Activated naive CD4-positive, alpha-beta T cell treated with anti-CD3 and anti-CD28 coated beads, Interleukin-2, amount 50 U/mL, for 72 hours (primary cell): ENCODE measurements around the gene BCAS1. TPM values are rescaled to one million over a fixed set of nuclear protein-coding genes. Genes with fewer than 3 reads are reported as not detected.

ENCODE experiments used
- ATAC-seq, 2 donors: fragments of 150-1000 bp; cut with Tn5 transposase; 2 replicates each; pipeline ENCODE4 v1.10.0; 2021; ENCODE audit warnings: mild to moderate bottlenecking in 2 of 2, moderate library complexity in 2 of 2
- DNase-seq, 2 donors: peaks; one replicate each; pipeline ENCODE4 v3.0.0; 2021 to 2022; ENCODE audit warnings: low spot score in 2 of 2
- H3K27ac Mint-ChIP-seq, 2 donors: one replicate each; pipeline ENCODE4 v1.8.0; 2022; ENCODE audit warnings: mild to moderate bottlenecking in 2 of 2, mixed read lengths in 2 of 2
- H3K36me3 Mint-ChIP-seq, 2 donors: one replicate each; pipeline ENCODE4 v1.8.0; 2022; ENCODE audit warnings: mixed read lengths in 2 of 2
- H3K9me3 Mint-ChIP-seq, 2 donors: one replicate each; pipeline ENCODE4 v1.8.0; 2022; ENCODE audit warnings: mixed read lengths in 2 of 2
- total RNA-seq, 2 donors: library from RNA; stranded (reverse); gene quantifications; one replicate each; pipeline ENCODE4 v1.2.3, GENCODE V29; 2022

BCAS1 gene, protein sequence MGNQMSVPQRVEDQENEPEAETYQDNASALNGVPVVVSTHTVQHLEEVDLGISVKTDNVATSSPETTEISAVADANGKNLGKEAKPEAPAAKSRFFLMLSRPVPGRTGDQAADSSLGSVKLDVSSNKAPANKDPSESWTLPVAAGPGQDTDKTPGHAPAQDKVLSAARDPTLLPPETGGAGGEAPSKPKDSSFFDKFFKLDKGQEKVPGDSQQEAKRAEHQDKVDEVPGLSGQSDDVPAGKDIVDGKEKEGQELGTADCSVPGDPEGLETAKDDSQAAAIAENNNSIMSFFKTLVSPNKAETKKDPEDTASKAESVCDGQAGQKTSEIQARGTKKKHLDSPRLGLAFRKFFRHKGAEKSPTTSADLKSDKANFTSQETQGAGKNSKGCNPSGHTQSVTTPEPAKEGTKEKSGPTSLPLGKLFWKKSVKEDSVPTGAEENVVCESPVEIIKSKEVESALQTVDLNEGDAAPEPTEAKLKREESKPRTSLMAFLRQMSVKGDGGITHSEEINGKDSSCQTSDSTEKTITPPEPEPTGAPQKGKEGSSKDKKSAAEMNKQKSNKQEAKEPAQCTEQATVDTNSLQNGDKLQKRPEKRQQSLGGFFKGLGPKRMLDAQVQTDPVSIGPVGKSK
- not detected for total RNA-seq

DNA sequence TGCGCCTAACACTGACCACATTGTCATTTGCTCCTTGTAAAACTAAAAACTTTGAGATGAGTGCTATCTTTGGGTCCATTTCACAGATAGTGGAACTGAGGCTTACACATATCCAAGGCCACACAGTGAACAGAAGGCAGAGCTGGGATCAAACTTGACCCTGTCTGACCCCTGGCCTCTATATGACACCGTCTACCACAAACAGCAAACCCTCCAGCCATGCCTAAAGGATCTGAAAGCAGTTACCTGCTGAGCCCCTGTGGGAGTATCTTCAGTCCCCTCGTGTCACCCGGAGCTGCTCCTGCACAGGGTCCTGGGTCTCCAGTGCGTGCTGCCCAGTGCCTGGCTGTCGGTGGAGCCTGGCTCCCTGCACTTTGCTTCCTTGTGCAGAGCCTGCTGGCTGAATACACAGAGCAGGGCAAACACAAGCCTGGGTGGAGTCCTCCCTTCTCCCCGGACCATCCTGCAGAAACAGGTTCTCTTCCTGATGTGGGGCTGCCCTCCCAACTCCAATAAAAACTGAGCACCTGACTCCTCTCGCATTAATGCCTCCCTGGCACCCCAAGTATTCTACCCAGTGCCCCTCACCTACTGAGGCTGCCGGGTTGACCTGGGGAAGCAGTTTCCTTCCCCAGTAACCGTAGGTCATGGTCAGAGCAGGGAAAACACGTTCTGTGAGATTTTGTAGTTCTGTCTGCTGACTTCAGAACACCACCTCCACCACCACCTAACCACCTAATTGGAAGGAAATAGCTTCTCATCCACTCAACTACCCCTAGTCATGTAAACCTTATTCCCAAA, at the start of gene BCAS1:
Gene BCAS1, minus strand, starts transcription at position 408 of the 801 bp plus-strand sequence. CDS start 11,876 bp downstream, outside the sequence.
- DNase-seq (no peak), ATAC-seq (no peak)
- H3K36me3 Mint-ChIP-seq, result no peaks in the 10 kb centered on the region
- H3K9me3 Mint-ChIP-seq, result no peaks in the 10 kb centered on the region
- no peak within 1 kb of the TSS for H3K27ac Mint-ChIP-seq

GRCh38 chr20:54119744-54120143, 49.4 kb upstream of the BCAS1 start:
- DNase-seq, result no peak
- Mint-ChIP-seq H3K9me3 (no peaks in the 10 kb centered on the region), H3K27ac (peak overlapping the region in 1 of 2 donors; percentile 27), H3K36me3 (no peaks in the 10 kb centered on the region)
- no peak for ATAC-seq

DNA sequence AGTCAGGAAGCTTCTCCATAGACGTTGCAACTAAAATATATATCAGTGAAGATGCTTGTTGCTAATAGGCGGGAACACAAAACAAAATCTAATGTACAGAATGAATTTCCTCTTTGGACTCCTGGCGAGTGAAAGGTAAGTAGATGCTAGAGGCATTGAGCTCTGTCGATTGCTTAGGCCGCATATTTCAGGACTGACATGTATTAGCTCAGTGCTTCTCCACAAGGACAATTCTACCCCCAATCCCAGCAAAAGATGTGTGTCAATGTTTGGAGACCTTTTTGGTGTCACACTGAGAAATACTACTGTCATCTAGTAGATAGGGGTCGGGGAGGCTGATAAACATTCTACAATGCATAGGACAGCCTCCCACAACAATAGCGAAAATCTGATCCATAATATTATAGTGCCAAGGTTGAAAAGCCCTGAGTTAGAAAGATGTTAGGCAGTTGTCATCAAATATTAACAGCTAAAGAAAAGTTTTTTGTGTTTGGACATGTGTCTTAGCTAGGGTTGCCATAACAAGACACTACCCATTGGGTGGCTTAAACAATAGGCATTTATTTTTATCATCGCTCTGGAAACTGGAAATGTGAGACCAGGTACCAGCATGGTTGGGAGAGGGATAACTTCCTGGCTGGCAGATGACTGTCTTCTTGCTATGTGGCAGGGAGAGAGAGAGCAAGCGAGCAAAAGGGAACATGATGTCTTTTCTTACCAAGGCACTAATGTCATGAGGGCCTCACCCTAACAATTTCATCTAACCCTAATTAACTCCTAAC, 48.0 kb upstream of the BCAS1 start:
- DNase-seq (no peak), ATAC-seq (no peak)
- H3K27ac Mint-ChIP-seq, result no peak overlapping the region
- no peaks in the 10 kb centered on the region for H3K36me3 Mint-ChIP-seq
- no peaks in the 10 kb centered on the region for H3K9me3 Mint-ChIP-seq

DNA sequence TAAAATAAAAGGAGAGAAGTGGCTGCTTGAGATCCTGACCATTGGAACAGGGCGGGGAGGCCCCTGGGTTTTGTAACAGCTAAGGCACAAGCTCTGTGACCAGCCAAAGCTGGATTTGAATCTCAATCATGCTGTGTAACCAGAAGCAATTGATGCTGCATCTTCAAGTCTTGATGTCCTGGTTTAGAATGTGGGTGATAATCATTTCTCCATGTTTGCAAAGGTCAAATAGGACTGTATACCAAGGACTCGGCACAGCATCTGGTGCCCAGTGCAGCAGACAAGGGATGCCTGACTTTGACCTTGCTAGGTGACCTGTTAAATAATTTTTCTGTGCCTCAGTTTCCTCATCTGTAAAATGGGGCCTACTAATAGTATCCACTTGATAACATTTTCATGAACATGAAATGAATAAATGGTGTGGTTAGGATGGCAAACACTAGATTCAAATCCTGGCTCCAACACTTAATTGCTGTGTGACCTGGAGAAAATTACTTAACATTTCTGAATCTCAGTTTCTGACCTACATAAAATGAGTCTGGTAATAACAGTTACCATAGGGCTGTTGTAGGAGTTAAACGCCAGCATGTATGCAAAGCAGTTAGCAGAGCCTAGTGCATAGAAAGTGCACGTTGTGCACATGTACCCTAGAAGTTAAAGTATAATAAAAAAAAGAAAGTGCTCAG, 46.3 kb upstream of the BCAS1 start:
- H3K9me3 Mint-ChIP-seq, result no peaks in the 10 kb centered on the region
- no peak overlapping the region for H3K27ac Mint-ChIP-seq
- ATAC-seq (no peak), DNase-seq (no peak)
- H3K36me3 Mint-ChIP-seq, result no peaks in the 10 kb centered on the region

DNA sequence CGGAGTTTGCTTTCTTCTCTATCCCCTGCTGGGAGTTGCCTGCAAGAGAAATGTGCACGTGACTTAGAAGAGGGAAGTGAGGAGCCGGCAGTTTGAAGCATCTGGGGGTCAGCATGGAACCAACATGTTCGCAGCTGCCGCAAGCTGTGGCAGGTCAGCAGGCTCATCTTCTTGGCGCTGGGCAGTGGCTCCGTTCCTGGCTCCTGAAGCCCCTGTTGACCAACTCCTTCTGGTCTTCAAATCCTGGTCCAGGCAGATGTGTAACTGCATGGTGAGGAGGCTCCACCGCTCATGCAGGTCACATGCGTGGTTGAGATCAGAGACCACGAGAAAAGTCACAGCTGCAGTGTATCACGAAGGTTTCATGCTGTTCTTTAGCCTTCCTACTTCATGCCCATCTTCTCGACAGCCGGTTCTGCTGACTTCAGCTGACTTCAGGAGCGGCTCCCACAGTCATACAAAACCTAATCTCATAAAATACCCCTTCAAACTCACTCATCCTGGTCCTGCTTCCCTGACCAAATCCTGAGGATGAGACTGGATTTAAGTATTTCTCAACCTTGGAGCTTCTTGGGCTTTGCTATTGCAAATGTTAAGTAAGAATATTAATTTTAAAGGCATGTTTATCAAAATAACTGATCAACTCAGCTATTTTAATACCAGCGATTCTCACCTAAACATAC, 44.9 kb upstream of the BCAS1 start:
- ATAC-seq (no peak), DNase-seq (no peak)
- Mint-ChIP-seq H3K27ac (no peak overlapping the region), H3K36me3 (no peaks in the 10 kb centered on the region), H3K9me3 (no peaks in the 10 kb centered on the region)

- DNase-seq (no peak), ATAC-seq (no peak)
- H3K27ac Mint-ChIP-seq, result no peak overlapping the region
- H3K36me3 Mint-ChIP-seq, result no peaks in the 10 kb centered on the region
- H3K9me3 Mint-ChIP-seq, result no peaks in the 10 kb centered on the region
Measured at GRCh38 chr20:54114109-54114508, 43.7 kb upstream of the BCAS1 start.

- no peaks in the 10 kb centered on the region for H3K36me3 Mint-ChIP-seq
- no peak overlapping the region for H3K27ac Mint-ChIP-seq
- no peaks in the 10 kb centered on the region for H3K9me3 Mint-ChIP-seq
- DNase-seq (no peak), ATAC-seq (no peak)
Measured at GRCh38 chr20:54113566-54113965, 43.2 kb upstream of the BCAS1 start.

GRCh38 chr20:54112221-54112884, 42.0 kb upstream of the BCAS1 start:
- no peaks in the 10 kb centered on the region for H3K36me3 Mint-ChIP-seq
- no peaks in the 10 kb centered on the region for H3K9me3 Mint-ChIP-seq
- no peak overlapping the region for H3K27ac Mint-ChIP-seq
- no peak for DNase-seq
- ATAC-seq, result no peak

GRCh38 chr20:54111460-54111859, 41.1 kb upstream of the BCAS1 start:
- Mint-ChIP-seq H3K27ac (no peak overlapping the region), H3K36me3 (no peaks in the 10 kb centered on the region), H3K9me3 (no peaks in the 10 kb centered on the region)
- ATAC-seq, result no peak
- DNase-seq, result no peak

GRCh38 chr20:54110457-54110856, 40.1 kb upstream of the BCAS1 start:
- DNase-seq (no peak), ATAC-seq (no peak)
- no peak overlapping the region for H3K27ac Mint-ChIP-seq
- H3K9me3 Mint-ChIP-seq, result no peaks in the 10 kb centered on the region
- H3K36me3 Mint-ChIP-seq, result no peaks in the 10 kb centered on the region

DNA sequence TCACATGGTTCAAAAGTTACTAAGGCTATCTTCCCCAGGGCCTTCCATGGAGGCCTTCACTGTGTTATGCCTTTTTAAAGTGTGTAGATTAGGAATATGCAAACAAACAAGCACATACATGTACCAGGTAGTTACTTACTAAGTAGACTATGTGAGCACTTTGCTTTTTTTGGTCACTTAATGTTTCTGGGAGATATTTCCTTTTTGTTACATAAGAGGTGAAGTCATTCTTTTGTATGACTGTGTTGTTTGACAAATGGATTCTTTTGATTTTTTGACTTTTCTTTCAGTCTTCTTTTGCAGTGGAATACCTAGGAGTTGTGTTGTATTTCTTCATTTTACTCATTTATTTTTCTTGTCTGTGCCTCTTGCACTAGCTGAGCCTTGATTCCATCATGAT, 39.6 kb upstream of the BCAS1 start:
- no peak for ATAC-seq
- H3K9me3 Mint-ChIP-seq, result no peaks in the 10 kb centered on the region
- H3K36me3 Mint-ChIP-seq, result no peaks in the 10 kb centered on the region
- DNase-seq, result no peak
- no peak overlapping the region for H3K27ac Mint-ChIP-seq

DNA sequence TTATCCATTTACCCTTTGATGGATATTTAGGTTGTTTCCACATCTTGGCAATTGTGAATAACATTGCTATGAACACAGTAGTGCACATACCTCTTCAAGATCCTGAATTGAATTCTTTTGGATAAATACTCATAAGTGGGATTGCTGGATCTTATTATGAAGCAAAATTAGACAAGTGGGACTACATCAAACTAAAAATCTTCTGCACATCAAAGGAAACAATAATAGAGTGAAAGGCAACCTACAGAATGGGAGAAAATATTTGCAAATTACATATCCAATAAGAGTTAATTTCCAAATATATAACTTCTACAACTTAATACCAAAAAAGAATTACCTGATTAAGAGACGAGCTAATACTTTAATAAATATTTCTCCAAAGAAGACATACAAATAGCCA, 38.4 kb upstream of the BCAS1 start:
- Mint-ChIP-seq H3K9me3 (no peaks in the 10 kb centered on the region), H3K27ac (no peak overlapping the region)

GRCh38 chr20:54108326-54108642, 37.9 kb upstream of the BCAS1 start:
- Mint-ChIP-seq H3K27ac (no peak overlapping the region), H3K36me3 (no peaks in the 10 kb centered on the region), H3K9me3 (no peaks in the 10 kb centered on the region)
- no peak for ATAC-seq
- DNase-seq, result no peak

More for the DNA sequence above, 38.4 kb upstream of the BCAS1 start:
- H3K36me3 Mint-ChIP-seq, result no peaks in the 10 kb centered on the region
- DNase-seq (no peak), ATAC-seq (no peak)

DNA sequence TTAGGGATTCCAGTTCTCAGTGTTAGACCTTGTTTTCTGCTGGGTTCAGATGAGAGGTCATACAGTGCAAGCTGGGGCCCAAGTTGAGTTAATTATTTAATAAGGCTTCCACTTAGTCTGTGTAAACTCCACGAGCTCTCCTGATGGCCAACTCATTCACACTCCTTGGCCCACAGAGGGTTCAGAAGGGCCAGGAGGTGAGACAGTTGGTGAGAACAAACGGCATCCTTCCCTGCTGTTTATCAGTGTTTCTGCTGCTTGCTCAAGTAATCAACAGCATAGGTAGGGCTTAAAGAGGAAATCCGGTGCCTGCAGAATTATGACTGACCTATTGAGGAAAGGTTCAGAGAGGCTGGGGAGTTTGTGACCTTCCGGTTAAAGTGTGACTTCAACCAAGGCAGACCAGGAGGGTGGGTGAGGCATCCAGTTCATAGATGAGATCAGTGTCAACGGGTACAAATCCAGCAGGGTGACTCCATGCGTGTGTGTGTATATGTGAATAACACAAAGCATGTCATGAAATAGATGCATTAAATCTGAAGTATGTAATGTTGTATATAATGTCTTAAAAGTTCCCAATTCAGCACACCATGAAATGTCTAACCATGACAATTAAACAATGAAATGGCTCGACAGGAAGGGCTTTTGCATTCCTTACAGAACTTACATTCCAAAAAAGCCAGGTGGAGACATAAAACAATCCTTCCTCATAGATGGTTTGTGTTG, 37.4 kb upstream of the BCAS1 start:
- Mint-ChIP-seq H3K36me3 (no peaks in the 10 kb centered on the region), H3K9me3 (no peaks in the 10 kb centered on the region), H3K27ac (no peak overlapping the region)
- no peak for ATAC-seq
- DNase-seq, result no peak

GRCh38 chr20:54107181-54107580, 36.8 kb upstream of the BCAS1 start:
- DNase-seq (no peak), ATAC-seq (no peak)
- Mint-ChIP-seq H3K27ac (no peak overlapping the region), H3K36me3 (no peaks in the 10 kb centered on the region), H3K9me3 (no peaks in the 10 kb centered on the region)
